IPS-11a (cell line): ENCODE results near the gene FYN.

ENCODE experiments used
- H3K4me3 ChIP-seq: one replicate; pipeline ENCODE4 v1.5.1; 2013; ENCODE audit warnings: low read depth, low read length, control low read depth

FYN gene

DNA sequence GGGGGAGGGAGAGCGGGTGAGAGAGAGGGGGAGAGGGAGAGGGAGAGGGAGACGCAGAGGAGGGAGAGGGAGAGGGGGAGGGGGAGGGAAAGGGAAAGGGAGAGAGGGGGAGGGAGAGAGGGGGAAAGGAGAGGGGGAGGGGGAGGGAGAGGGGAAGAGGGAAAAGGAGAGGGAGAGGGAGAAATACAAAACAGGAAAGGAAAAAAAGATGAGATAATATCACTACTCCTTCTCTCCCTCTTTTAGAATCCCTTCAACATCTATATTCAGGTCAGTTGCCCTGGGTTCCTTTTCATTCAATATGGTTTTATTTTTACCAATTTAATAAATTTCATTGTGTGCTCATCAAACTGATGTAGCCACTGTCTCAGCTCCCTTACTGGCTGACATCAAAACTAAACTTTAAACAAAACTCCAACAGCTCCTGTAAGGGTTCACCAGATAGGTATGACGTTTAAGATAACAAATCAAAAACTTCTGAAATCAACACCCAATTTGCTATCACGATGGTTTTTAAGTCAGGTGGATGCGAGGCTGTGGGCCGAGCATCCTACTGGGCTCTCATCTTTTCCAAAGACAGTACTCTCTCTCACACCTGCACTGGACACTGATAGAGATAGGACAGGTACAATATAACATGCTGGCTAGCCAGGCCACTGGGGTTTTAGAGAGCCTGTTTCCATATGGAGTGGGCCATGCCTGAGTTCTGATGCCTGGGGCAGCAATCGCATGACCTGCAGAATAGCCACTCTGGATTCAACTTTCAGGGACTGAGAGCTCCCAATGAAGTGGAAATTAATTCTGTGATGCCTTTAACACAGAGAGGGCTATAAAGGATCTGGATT, 99.5 kb downstream of the FYN start:
- no peak overlapping the region for H3K4me3 ChIP-seq

DNA sequence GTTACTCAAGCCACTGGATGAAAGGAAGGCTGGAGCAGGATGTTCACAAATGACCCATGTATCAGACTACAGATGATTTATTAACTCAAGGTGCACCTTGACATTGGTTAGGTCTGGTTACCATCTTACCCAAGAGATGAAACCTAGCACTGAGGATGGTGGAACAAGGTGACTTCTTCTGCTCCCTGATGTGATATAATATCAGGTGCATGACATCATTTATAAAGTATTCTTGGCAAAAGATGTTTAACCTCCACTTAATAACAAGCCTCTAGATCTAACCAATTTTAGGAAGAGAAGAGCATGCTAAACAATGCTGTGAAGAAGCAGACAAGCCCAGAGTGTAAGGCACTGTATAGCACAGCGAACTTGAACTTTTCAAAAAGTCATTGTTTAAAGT, 100.9 kb downstream of the FYN start:
- no peak overlapping the region for H3K4me3 ChIP-seq

DNA sequence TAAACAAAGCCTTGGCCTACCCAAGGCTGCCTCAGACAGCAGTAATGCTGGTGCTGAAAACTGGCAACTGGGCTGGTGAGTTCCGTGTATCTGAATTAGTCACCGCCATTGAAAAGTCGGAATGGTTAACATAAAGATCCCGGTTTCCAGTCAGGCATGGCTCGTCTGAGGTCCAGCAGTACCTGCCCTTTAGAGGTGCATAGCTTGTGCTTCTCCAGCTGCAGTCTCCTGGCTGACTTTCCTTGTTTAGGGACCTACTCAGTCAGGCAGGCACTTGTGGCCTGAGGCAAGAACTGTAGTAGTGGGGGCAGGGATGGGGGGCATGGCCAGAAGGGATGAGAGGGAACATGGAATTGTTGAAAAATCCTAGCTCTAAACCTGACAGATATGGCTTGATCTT, 101.6 kb downstream of the FYN start:
- no peak overlapping the region for H3K4me3 ChIP-seq

DNA sequence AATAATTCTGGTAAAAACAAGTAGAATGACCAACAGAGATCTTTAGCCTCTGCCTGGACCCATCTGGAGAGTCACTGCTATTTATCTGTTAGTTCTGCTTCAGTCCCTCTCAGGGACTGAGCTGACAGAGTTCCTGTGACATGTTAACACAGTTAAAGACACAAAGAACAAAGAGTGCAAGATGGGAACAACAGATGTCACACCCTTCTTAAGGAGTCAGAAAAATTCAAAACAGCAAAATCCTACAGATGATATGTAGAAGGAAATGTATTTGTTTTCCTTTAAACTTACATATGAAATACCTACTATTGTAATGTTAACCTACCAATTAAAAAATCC, 102.2 kb downstream of the FYN start:
- H3K4me3 ChIP-seq, result no peak overlapping the region

DNA sequence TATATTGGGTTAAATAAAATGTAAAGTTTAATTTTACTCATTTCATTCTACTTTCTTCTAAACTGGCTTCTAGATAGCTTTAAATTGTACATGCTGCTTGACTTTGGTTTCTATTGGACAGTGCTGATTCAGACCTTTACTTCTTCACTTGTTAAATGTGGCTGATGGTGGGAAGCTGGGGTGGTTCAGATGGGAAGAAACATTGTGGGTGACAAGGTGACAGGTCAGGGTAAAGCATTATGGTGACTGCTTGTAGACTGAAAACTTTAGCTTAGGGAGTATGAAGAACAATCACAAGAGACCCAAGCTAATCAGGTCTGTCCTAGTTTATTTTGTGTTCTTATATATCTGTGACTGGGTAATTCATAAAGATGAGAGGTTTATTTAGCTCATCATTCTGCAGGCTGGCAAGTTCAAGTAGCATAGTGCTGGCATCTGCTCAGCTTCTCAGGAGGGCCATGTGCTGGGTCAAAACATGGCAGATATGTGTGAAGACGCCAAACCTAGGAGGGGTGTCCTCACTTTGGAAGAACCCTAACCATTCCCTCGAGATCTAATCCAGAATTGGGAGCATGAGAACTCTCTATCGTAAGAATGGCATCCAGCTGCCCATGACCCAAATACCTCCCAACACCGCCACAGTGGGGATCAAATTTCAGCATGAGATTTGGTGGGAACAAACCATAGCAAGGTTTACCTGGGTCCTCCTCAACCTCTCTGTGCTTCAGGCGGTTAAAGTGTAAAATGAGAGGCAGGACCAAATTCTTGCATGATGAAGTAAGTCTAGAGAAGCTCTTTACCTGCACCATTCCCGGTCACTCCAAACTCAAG, 102.8 kb downstream of the FYN start:
- no peak overlapping the region for H3K4me3 ChIP-seq

DNA sequence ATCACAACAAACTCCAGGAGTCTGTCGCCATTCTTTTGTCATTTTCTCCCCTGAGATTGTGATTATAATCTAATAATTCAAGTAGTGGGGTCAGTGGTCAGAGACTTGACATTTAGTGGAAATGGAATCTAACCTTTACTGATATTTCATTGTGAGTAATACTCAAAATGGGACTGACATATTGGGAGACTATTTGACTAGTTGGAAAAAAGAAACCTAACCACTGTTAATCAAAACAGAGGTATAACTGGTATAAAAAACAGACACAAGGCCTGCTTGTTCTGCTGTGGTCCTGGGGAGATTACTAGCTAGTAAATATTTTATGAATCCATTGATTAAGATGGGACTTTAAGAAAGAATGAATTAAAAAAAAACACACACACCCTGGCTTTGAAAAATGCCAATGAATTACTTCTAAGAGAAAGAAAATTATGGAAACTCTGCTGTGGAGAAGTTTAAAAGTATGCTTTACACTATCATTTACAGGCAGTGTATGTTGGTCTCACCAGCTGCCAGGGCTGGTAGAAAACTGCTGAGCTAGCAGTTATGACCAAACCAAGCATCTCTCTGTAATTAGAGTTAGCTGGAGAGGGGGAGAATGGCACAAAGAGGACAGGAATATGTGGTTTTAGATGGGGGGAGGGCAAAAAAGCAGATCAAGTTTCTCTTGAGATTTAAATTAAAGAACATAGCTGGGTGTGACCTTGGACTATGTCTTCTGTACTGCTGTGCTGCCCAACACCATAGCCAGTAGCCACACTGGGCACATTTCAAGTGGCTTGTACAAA, 103.7 kb downstream of the FYN start:
- H3K4me3 ChIP-seq, result no peak overlapping the region

DNA sequence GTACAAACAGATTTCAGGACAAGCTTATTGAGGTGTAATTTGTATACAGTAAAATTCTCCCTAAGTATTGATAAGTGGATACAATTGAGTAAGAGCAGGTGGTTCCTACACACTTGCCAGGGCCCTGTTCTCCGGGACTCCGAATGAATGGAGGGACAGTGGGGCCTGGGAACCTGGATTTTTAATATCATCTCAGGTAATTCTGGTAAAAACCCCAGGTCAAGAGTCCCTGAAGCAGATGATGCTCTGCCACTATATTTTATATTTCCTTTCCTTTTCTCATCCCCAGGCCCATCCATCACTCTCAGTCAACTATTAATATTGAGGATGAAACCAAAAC, 104.9 kb downstream of the FYN start:
- no peak overlapping the region for H3K4me3 ChIP-seq

DNA sequence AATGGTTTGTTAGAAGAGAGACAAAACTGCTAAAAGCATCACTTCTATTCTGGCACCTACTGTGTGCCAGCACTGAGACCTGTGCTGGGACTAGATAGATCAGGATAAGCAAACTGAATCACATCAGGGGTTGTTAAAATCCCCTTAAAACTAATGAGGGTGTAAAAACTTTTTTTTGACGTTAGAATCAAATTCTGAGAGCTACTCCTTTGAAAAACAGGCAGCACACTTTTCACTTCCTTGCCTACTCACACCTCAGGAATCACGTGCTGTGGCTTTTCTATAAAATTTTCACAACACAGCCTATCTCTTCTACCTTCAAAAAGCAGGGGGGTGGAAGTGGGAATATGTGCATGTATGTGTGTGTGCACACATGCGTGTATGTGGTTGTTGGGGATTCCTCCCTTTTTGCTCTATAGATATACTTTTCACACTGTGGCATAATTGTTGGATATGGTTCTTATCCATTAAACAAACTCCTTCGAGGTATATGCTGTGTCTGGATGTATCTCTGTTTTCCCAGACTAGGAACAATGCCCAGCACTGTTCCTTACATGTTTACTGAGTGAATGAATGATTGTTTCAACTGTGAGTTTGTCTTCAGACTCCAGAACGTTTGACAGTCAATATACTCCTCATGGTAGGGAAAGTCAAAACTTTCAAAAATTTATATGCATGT, 105.4 kb downstream of the FYN start:
- no peak overlapping the region for H3K4me3 ChIP-seq

DNA sequence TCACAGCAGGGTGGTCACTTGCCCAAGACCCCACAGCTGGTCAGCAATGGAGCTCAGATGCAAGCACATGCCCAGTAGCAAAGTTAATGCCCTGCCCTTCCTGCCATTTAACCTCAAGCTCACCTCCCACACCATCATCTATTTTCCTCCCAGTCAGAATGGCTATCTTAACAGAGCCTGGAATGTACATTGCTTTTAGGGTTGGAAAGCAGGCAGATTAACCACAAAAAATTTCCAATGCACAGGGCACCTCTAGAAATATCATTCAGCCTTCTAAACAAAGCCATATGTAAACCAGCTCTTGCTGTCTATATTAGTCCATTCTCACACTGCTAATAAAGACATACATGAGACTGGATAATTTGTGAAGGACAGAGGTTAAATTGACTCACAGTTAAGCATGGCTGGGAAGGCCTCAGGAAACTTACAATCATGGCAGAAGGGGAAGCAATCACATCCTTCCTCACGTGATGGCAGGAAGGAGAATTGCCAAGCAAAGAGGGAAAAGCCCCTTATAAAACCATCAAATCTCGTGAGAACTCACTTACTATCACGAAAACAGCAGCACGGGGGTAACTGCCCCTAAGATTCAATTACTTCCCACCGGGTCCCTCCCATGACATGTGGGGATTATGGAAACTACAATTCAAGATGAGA, 106.9 kb downstream of the FYN start:
- H3K4me3 ChIP-seq, result no peak overlapping the region

DNA sequence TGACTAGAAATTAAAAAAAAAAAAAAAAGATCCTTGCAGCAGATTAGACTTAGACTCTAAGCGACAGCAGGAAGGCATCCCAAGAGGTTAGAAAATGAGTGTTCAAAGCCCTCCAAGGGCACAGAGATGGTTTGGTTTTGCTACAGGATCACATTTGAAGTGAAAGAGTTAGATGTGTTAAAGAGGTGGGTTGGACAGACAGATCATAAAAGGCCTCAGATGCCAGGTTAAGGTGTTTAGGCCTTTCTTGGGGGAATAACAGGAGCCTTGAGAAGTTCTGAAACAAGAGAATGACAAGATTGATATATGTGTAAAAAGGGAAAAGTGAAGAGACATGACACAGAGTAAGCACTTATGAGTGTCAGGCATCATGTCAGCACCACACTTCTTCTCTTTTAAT, 107.5 kb downstream of the FYN start:
- no peak overlapping the region for H3K4me3 ChIP-seq

DNA sequence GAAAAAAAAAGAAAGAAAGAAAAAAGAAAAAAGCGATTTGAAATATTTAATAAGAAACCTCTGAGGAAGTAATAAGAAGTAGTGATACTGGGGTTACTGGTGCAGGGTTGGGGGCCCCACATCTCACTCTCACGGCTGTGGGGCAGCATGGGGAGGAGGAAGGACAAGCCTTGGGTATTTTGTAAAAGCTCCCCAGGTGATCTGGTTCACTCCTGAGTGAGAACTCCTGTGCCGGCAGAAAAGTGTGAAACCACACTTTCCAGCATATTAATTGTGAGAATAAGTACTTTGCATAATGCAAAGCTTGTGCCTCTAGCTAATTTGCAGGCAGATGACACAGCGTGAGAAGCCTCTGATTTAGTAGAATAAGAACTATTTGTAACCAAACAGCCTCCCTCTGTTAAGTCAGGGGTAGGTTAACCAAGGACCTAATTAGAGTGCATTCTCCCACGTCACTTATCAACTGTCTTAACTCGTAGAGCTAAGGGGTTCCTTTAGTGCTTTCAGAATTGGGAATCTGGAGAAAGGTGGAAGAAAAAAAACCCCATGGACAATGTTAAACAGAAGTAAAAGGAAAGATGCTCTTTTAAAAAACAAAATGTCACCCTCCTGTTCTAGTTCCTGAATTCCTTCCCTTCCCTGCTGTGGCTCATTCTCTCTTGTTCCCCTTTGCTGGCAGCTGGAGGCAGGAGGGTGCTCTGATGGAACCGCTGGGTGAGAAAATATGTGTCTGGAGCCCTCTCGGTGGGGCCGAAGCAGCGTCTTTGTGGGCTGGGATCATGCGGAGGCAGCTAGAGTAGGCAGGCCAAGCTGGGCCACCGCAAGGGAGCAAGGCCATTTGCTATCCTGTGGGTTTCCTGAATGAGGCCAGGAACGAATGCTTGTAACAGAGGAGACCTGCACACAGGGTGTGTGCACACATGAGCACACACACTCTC, 108.7 kb downstream of the FYN start:
- no peak overlapping the region for H3K4me3 ChIP-seq

DNA sequence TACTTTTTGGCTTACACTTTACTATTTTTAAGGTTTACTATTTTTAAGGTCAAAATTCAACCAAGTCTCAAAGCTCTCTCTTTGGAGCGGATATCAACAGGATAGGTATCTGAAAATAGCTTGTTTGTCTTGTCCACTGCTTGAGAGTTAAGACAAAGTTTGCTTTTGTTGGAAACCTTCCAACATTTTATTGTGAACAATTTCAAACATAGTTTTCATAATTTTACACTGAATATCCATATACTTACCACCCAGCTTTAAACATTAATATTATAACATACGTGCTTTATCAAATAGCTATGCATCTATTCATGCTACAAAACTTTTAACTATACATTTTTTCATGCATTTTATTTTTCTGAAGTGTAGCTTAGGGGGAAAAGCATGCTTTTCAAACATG, 109.9 kb downstream of the FYN start:
- no peak overlapping the region for H3K4me3 ChIP-seq

DNA sequence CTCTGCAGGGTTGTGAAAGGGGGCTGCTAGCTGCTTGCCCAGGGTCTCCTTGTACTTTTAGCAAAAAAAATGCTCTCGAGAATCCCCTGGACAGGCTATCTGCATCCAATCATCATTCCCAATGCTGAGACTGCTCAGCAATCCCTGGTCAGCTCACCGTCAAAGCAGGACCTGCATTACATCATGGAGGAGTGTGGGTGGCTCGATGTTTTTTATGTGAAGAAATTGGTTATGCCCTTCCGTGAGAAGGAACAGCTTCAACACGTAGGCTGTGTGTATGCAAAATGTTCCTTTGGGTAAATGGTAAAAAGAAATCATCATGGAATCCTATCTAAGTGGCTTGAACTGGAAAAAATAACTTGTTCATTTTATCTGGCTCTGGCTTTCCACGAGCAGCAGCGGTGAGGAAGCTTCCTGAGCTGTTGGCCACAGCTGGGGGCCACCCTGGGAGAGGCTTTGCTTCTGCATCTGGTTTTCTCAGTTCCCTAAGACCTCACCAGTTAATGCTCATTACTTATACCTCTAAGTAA, 111.4 kb downstream of the FYN start:
- H3K4me3 ChIP-seq, result no peak overlapping the region

DNA sequence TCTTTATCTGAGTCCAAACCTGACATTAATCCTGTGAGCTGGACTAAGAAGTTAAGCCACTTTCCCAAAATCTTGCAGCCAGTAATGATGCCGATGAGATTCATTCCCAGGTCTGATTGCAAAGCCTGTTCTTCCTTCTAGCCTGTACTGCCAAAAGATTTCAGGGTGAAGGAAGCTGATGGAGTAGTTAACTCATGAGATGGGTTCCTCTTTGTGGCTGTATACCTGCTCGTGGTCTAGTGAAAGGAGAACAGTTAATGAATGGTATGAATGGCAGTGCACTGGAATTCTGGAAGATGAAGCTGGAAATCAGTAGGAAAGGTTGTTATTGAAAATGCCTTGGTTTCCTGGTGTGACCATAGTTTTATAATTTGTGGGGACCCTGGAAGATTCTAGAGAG, 112.0 kb downstream of the FYN start:
- H3K4me3 ChIP-seq, result no peak overlapping the region

DNA sequence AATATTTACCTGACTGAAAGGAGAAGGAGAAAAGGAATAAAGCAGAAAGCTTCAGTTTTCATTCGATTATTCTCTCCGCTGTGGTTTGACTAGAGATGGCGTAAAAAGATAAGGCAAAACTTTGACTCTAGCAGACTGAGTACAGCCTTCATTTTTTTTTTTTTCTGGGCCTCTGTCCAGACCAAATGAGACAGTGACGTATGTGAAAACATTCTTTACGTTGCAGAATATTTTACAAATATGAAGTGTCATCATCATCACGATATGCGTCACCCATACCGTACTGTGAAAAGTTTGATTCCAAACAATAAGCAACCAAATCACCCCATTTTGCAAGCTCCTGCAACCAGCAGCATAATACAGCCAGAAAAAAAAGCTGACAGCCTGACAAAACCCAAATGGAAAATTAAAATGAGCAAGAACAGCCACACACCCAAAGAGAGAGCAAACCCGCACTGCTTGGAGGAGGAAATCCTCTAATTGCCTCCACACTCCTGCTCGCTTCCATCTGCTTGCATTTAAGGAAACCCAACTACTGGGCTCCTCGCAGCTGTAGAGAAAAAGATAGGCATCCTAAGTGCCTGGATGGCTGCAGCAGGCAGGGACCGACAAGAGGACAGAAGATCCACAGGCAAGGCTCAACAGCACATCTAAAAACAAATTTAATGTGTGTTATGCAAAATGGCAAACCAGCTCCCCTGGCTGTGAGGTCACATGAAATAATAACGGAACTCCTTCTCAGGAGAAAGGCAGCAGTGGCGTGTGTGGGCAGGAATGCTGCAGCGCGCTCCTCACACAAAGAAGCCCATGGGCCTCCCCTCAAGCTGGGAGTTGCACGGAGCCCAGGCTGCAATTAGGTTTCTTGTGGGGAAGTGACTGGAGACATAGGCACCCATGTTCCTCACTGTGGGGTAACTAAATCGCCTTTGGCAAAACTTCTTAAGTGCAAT, 113.1 kb downstream of the FYN start:
- H3K4me3 ChIP-seq, result no peak overlapping the region

DNA sequence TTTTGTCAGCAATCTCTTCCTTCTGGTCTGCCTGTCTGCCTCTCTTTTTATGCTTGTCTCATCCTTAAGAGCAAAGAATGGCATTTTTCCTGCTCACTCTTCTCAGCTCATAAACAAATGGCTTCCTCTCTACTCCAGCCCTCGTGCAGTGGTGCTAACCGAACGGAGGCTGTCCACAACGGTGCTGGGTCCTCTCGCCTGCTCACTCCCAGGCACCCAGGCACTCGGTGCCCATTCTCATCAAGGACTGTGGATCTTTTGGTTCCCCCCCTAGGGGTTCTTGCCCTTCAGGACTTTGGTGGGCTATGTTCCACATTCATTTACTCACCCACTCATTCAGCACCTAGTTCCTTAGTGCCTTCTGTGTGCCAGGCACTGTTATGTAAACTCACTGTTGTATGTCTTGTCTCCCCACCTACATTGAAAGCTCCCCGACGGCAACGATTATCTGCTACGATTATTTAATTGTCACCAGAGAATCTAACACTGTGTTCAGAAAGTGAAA, 113.9 kb downstream of the FYN start:
- no peak overlapping the region for H3K4me3 ChIP-seq

DNA sequence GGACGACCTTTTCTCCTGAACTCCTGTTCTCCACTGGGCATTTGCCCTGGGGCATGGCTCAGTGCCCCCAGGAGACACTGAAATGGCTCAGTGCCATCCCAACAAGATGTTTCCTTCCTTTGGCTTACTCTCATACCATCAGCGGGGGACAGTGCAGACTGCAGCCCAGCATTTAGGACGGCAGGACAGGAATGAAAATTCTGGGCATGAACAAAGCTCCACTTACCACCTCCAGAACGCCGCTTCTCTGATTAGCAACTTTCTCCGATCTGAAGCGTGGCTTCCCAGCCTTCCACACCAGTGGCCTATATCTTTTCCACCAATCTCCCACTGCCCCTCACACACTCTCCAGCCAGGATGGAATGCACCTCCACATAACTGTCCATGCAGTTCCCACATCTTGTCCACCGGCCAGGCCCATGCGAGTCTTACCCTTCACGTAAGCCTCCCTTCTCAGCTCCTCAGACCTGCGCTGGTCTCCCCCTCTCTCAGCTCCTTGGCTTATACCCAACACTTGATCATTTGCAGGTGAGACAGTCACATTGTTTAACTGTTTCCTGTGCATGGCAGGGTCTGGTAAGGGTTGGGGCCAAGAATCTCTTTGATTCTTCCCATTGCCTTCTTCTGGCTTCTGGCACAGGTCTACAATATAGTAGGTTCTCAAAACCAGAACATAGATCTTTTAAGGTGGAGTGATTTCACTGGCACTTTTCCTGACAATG, 114.5 kb downstream of the FYN start:
- H3K4me3 ChIP-seq, result no peak overlapping the region
